ENCODE results near the gene EYA2. TPM values are rescaled to one million over a fixed set of nuclear protein-coding genes. Genes with fewer than 3 reads are reported as not detected.
A peak's percentile ranks its signal among the peaks of the same experiment; 100 is the strongest.

The EYA2 gene
- total RNA-seq, 1 experiment from 2014 or later: not detected

DNA sequence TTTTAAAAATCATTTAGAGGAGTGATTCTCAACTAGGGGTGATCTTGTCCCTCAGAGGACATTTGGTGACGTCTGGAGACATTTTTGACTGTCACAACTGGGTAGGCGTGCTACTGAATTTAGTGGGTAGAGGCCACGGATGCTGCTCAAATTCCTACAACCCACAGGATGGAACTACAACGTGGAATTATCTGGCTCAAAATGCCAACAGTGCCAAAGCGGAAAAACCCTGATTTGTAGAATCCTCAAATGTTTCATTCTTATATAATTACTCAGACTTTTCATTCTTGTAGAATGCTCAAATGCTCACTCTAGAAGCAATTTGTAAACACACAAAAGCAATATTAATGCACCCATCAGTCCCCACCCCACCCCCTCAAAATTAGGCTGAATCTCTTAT is 232.1 kb downstream of the EYA2 start:
- H3K9me3 Mint-ChIP-seq (ENCODE audit: unreplicated experiment): no peaks in the 10 kb centered on the region
- CTCF ChIA-PET: interaction anchor here (0.7 to 1.2 kb wide), 6 partner anchors 13 to 452 kb away, joined by 3 to 4 read pairs (median 3); no protein-coding TSS in a partner anchor
- intact Hi-C loops (cut with micrococcal nuclease): loop anchor here (10.0 kb wide), 1 partner anchor 172 kb away; no protein-coding TSS in a partner anchor
- H3K36me3 Mint-ChIP-seq (ENCODE audit: insufficient read depth, unreplicated experiment): no peaks in the 10 kb centered on the region
- H3K27ac Mint-ChIP-seq (ENCODE audit: low read depth, unreplicated experiment): peak overlapping the region; percentile 83
- TF ChIP-seq, protein P1, sequence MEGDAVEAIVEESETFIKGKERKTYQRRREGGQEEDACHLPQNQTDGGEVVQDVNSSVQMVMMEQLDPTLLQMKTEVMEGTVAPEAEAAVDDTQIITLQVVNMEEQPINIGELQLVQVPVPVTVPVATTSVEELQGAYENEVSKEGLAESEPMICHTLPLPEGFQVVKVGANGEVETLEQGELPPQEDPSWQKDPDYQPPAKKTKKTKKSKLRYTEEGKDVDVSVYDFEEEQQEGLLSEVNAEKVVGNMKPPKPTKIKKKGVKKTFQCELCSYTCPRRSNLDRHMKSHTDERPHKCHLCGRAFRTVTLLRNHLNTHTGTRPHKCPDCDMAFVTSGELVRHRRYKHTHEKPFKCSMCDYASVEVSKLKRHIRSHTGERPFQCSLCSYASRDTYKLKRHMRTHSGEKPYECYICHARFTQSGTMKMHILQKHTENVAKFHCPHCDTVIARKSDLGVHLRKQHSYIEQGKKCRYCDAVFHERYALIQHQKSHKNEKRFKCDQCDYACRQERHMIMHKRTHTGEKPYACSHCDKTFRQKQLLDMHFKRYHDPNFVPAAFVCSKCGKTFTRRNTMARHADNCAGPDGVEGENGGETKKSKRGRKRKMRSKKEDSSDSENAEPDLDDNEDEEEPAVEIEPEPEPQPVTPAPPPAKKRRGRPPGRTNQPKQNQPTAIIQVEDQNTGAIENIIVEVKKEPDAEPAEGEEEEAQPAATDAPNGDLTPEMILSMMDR (IDR thresholded peaks at IDR 0.05; ENCODE audit: unreplicated experiment): no peak
- no peaks in the 10 kb centered on the region for H3K27me3 Mint-ChIP-seq (ENCODE audit: insufficient read depth, unreplicated experiment)
- no TSS peak for BruUV-seq (replicated peaks)
- peak; percentile 13 for DNase-seq (ENCODE audit: unreplicated experiment)
- POLR2A ChIA-PET: interaction anchor here (0.6 to 9.3 kb wide), 15 partner anchors 10 to 438 kb away, joined by 3 to 188 read pairs (median 4); partner anchors contain the start of gene TP53RK
- H3K4me3 Mint-ChIP-seq (ENCODE audit: unreplicated experiment): no peak overlapping the region
- H3K4me1 Mint-ChIP-seq (ENCODE audit: insufficient read depth, unreplicated experiment): peaks cover 25% of the 10 kb centered on the region

GRCh38 chr20:47127546-47127945 is 232.9 kb downstream of the EYA2 start:
- no peaks in the 10 kb centered on the region for H3K36me3 Mint-ChIP-seq (ENCODE audit: insufficient read depth, unreplicated experiment)
- H3K4me3 Mint-ChIP-seq (ENCODE audit: unreplicated experiment): no peak overlapping the region
- ChIA-PET CTCF (interaction anchor here (0.7 to 1.0 kb wide), 4 partner anchors 10 to 78 kb away, joined by 3 to 4 read pairs (median 3); no protein-coding TSS in a partner anchor), POLR2A (interaction anchor here (0.7 to 9.3 kb wide), 4 partner anchors 10 to 257 kb away, joined by 3 to 188 read pairs (median 10); no protein-coding TSS in a partner anchor)
- DNase-seq (ENCODE audit: unreplicated experiment): no peak
- H3K9me3 Mint-ChIP-seq (ENCODE audit: unreplicated experiment): no peaks in the 10 kb centered on the region
- TF ChIP-seq, protein P1 (IDR thresholded peaks at IDR 0.05; ENCODE audit: unreplicated experiment): no peak
- no peaks in the 10 kb centered on the region for H3K27me3 Mint-ChIP-seq (ENCODE audit: insufficient read depth, unreplicated experiment)
- H3K27ac Mint-ChIP-seq (ENCODE audit: low read depth, unreplicated experiment): peak overlapping the region; percentile 83
- no TSS peak for BruUV-seq (replicated peaks)
- H3K4me1 Mint-ChIP-seq (ENCODE audit: insufficient read depth, unreplicated experiment): peaks cover 25% of the 10 kb centered on the region
- intact Hi-C loops (cut with micrococcal nuclease): loop anchor here (10.0 kb wide), 1 partner anchor 173 kb away; no protein-coding TSS in a partner anchor

- TF ChIP-seq, protein P1 (IDR thresholded peaks at IDR 0.05; ENCODE audit: unreplicated experiment): no peak
- Mint-ChIP-seq H3K4me3 (ENCODE audit: unreplicated experiment) (no peak overlapping the region), H3K27ac (ENCODE audit: low read depth, unreplicated experiment) (no peak overlapping the region), H3K4me1 (ENCODE audit: insufficient read depth, unreplicated experiment) (peaks cover 25% of the 10 kb centered on the region), H3K36me3 (ENCODE audit: insufficient read depth, unreplicated experiment) (no peaks in the 10 kb centered on the region), H3K9me3 (ENCODE audit: unreplicated experiment) (no peaks in the 10 kb centered on the region), H3K27me3 (ENCODE audit: insufficient read depth, unreplicated experiment) (no peaks in the 10 kb centered on the region)
- no TSS peak for BruUV-seq (replicated peaks)
- ChIA-PET CTCF (interaction anchor here (0.7 to 1.0 kb wide), 2 partner anchors 11 to 78 kb away, joined by 3 read pairs; no protein-coding TSS in a partner anchor), POLR2A (interaction anchor here (0.7 to 9.3 kb wide), 2 partner anchors 10 to 235 kb away, joined by 3 to 188 read pairs; no protein-coding TSS in a partner anchor)
- no peak for DNase-seq (ENCODE audit: unreplicated experiment)
- intact Hi-C loops (cut with micrococcal nuclease): loop anchor here (10.0 kb wide), 1 partner anchor 173 kb away; no protein-coding TSS in a partner anchor
Measured at GRCh38 chr20:47127999-47128398, 233.4 kb downstream of the EYA2 start.

DNA sequence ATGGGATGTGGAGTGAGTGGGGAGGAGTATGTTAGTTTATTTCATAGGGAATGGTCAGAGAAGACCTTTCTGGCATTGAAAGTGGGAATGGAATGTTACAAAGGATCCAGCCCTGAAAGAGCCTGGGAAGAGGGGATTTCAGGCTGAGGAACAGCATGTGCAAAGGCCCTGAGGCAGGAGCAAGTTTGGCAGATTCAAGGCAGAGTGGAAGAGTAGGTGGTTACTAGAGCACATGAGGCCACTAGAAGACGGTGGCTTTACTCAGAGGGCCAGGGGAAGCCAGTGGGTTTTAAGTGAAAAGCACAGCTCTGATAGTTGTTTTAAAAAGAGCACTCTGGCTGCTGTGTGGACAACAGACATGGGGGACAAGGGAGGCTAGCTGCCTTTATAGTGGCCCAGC is 234.7 kb downstream of the EYA2 start:
- Mint-ChIP-seq H3K27me3 (ENCODE audit: insufficient read depth, unreplicated experiment) (no peaks in the 10 kb centered on the region), H3K36me3 (ENCODE audit: insufficient read depth, unreplicated experiment) (no peaks in the 10 kb centered on the region), H3K27ac (ENCODE audit: low read depth, unreplicated experiment) (no peak overlapping the region), H3K4me1 (ENCODE audit: insufficient read depth, unreplicated experiment) (peaks cover 31% of the 10 kb centered on the region), H3K9me3 (ENCODE audit: unreplicated experiment) (no peaks in the 10 kb centered on the region), H3K4me3 (ENCODE audit: unreplicated experiment) (no peak overlapping the region)
- POLR2A ChIA-PET: interaction anchor here (0.6 to 9.3 kb wide), 3 partner anchors 8 to 181 kb away, joined by 3 to 188 read pairs (median 3); no protein-coding TSS in a partner anchor
- CTCF ChIA-PET: interaction anchor here (0.6 to 1.1 kb wide), 4 partner anchors 8 to 447 kb away, joined by 3 to 5 read pairs (median 4); no protein-coding TSS in a partner anchor
- DNase-seq (ENCODE audit: unreplicated experiment): no peak
- BruUV-seq (replicated peaks): no TSS peak
- TF ChIP-seq, protein P1 (IDR thresholded peaks at IDR 0.05; ENCODE audit: unreplicated experiment): no peak
- intact Hi-C loops (cut with micrococcal nuclease): loop anchor here (10.0 kb wide), 1 partner anchor 175 kb away; no protein-coding TSS in a partner anchor

Data from MCF 10A (cell line).